Calu3 (cell line): Measurements from ENCODE around the gene CHMP6. TPM values are rescaled to one million over a fixed set of nuclear protein-coding genes. Genes with fewer than 3 reads are reported as not detected.

Experiments
- BruUV-seq: library from RNA; stranded (reverse); fragments of 400-500 nt; replicated peaks from 2 replicates; lab custom pipeline; 2021; lab: Mats Ljungman, UMichigan
- CTCF ChIA-PET: fragments of 300-600 bp; sonication (Branson Sonifier 250); formaldehyde crosslinking; loops from one replicate; lab custom pipeline; 2022; ENCODE audit warnings: antibody characterized with exemption; lab: Charles Lee
- DNase-seq: peaks from one replicate; pipeline ENCODE4 v3.0.0; 2022
- H3K27ac Mint-ChIP-seq: one replicate; pipeline ENCODE4 v1.8.0; 2022; ENCODE audit warnings: mixed read lengths; ENCODE audit not compliant: unreplicated experiment
- H3K27me3 Mint-ChIP-seq: one replicate; pipeline ENCODE4 v1.8.0; 2022; ENCODE audit warnings: mixed read lengths; ENCODE audit not compliant: unreplicated experiment
- H3K36me3 Mint-ChIP-seq: one replicate; pipeline ENCODE4 v1.8.0; 2022; ENCODE audit warnings: mild to moderate bottlenecking, moderate library complexity, mixed read lengths; ENCODE audit not compliant: insufficient read depth, unreplicated experiment
- H3K4me1 Mint-ChIP-seq: one replicate; pipeline ENCODE4 v1.8.0; 2022; ENCODE audit warnings: mild to moderate bottlenecking, low read depth, mixed read lengths; ENCODE audit not compliant: unreplicated experiment
- H3K4me3 Mint-ChIP-seq: one replicate; pipeline ENCODE4 v1.8.0; 2022; ENCODE audit warnings: mild to moderate bottlenecking, low read depth, moderate library complexity, mixed read lengths; ENCODE audit not compliant: unreplicated experiment
- H3K9me3 Mint-ChIP-seq: one replicate; pipeline ENCODE4 v1.8.0; 2022; ENCODE audit warnings: low read depth, mixed read lengths; ENCODE audit not compliant: unreplicated experiment
- CTCF ChIP-seq: fragments of 200-600 bp; IDR thresholded peaks from one replicate; pipeline ENCODE4 v1.8.0; 2022; ENCODE audit warnings: antibody characterized with exemption; ENCODE audit not compliant: unreplicated experiment
- intact Hi-C: fragments of 100-400 bp; cut with micrococcal nuclease; formaldehyde crosslinking; loops from one replicate; pipeline ENCODE4 v1.10.0; 2022; ENCODE audit not compliant: unreplicated experiment
- total RNA-seq: library from RNA; stranded (reverse); gene quantifications from 2 replicates; pipeline ENCODE4 v1.2.3, GENCODE V29; 2022

Gene CHMP6
- total RNA-seq, 1 experiment from 2014 or later = 27.9 TPM

- DNase-seq = peak; percentile 20
- BruUV-seq = TSS peak; percentile 69
- peaks cover 74% of the 10 kb centered on the region for H3K36me3 Mint-ChIP-seq
- CTCF ChIA-PET = interaction anchor here (2.8 kb wide), 1 partner anchor 47 kb away, joined by 7 read pairs; no protein-coding TSS in a partner anchor
- peaks cover 54% of the 10 kb centered on the region for H3K4me1 Mint-ChIP-seq
- intact Hi-C loops = no loop called here
- peak overlapping the region; percentile 91 for H3K27ac Mint-ChIP-seq
- H3K9me3 Mint-ChIP-seq = no peaks in the 10 kb centered on the region
- H3K4me3 Mint-ChIP-seq = peak overlapping the region; percentile 75
- no peak for TF ChIP-seq CTCF
- H3K27me3 Mint-ChIP-seq = no peaks in the 10 kb centered on the region
Measured at GRCh38 chr17:81035521-81036196, 44.0 kb downstream of the CHMP6 start.

- H3K36me3 Mint-ChIP-seq = peaks cover 81% of the 10 kb centered on the region
- no peaks in the 10 kb centered on the region for H3K9me3 Mint-ChIP-seq
- H3K4me3 Mint-ChIP-seq = peak overlapping the region; percentile 75
- CTCF ChIA-PET = interaction anchor here (0.6 to 2.8 kb wide), 3 partner anchors 21 to 61 kb away, joined by 3 to 19 read pairs (median 7); no protein-coding TSS in a partner anchor
- H3K27ac Mint-ChIP-seq = peak overlapping the region; percentile 91
- no TSS peak for BruUV-seq
- TF ChIP-seq CTCF = no peak
- intact Hi-C loops = no loop called here
- H3K4me1 Mint-ChIP-seq = peaks cover 61% of the 10 kb centered on the region
- DNase-seq = no peak
- no peaks in the 10 kb centered on the region for H3K27me3 Mint-ChIP-seq
Measured at GRCh38 chr17:81036197-81036941, 44.7 kb downstream of the CHMP6 start.

- H3K9me3 Mint-ChIP-seq = no peaks in the 10 kb centered on the region
- peaks cover 85% of the 10 kb centered on the region for H3K36me3 Mint-ChIP-seq
- DNase-seq = peak; percentile 83
- peak overlapping the region; percentile 75 for H3K4me3 Mint-ChIP-seq
- CTCF ChIA-PET = interaction anchor here (0.8 to 2.8 kb wide), 5 partner anchors 13 to 60 kb away, joined by 3 to 19 read pairs (median 7); no protein-coding TSS in a partner anchor
- intact Hi-C loops = no loop called here
- H3K27ac Mint-ChIP-seq = peak overlapping the region; percentile 91
- peaks cover 62% of the 10 kb centered on the region for H3K4me1 Mint-ChIP-seq
- no peaks in the 10 kb centered on the region for H3K27me3 Mint-ChIP-seq
- no TSS peak for BruUV-seq
- no peak for TF ChIP-seq CTCF
Measured at GRCh38 chr17:81037026-81037797, 45.6 kb downstream of the CHMP6 start.
